ENCODE results near the gene AVPR2. TPM values are rescaled to one million over a fixed set of nuclear protein-coding genes. Genes with fewer than 3 reads are reported as not detected.
A peak's percentile ranks its signal among the peaks of the same experiment; 100 is the strongest.

AVPR2 gene
- total and polyA plus RNA-seq, 9 donors: 0.34 to 1.5 (median 0.55) TPM; not detected in 3

DNA sequence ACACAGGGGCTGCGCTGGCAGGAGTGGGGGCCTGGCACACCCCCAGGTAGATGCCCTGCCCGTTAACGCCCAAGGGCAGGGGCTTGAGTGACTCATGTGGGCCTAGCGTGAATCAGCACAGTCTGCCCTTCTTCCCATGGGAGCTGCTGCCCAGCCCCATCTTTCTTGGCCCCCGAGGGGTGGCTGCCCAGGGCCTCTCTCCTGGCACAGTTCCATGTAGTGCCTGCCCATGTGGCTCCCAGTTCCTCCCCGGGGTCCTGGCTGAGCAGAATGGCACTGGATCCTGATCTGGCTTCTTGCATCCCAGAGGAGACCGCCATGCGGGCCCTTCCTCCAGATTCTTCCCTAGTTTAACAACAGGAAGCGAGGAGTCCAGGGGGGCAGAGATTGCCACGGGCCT is 2.1 kb upstream of the AVPR2 start:
- intact Hi-C loops (cut with DNase I): no loop called here
- no peaks in the 10 kb centered on the region for H3K27me3 ChIP-seq
- H3K4me1 ChIP-seq (ENCODE audit: insufficient read depth): no peaks in the 10 kb centered on the region
- DNase-seq: peak in 1 of 5 donors; percentile 8
- H3K4me3 ChIP-seq: no peak overlapping the region
- H3K27ac ChIP-seq: no peak overlapping the region
- H3K36me3 ChIP-seq: no peaks in the 10 kb centered on the region
- TF ChIP-seq, protein P1, sequence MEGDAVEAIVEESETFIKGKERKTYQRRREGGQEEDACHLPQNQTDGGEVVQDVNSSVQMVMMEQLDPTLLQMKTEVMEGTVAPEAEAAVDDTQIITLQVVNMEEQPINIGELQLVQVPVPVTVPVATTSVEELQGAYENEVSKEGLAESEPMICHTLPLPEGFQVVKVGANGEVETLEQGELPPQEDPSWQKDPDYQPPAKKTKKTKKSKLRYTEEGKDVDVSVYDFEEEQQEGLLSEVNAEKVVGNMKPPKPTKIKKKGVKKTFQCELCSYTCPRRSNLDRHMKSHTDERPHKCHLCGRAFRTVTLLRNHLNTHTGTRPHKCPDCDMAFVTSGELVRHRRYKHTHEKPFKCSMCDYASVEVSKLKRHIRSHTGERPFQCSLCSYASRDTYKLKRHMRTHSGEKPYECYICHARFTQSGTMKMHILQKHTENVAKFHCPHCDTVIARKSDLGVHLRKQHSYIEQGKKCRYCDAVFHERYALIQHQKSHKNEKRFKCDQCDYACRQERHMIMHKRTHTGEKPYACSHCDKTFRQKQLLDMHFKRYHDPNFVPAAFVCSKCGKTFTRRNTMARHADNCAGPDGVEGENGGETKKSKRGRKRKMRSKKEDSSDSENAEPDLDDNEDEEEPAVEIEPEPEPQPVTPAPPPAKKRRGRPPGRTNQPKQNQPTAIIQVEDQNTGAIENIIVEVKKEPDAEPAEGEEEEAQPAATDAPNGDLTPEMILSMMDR (IDR thresholded peaks at IDR 0.05): no peak
- TF ChIP-seq EP300 (IDR thresholded peaks at IDR 0.05) (no peak), POLR2A (IDR thresholded peaks at IDR 0.05) (no peak)
- no peaks in the 10 kb centered on the region for H3K9me3 ChIP-seq
- 66% methylated on average over 10 of the region's 10 CpGs for WGBS, 3 donors

DNA sequence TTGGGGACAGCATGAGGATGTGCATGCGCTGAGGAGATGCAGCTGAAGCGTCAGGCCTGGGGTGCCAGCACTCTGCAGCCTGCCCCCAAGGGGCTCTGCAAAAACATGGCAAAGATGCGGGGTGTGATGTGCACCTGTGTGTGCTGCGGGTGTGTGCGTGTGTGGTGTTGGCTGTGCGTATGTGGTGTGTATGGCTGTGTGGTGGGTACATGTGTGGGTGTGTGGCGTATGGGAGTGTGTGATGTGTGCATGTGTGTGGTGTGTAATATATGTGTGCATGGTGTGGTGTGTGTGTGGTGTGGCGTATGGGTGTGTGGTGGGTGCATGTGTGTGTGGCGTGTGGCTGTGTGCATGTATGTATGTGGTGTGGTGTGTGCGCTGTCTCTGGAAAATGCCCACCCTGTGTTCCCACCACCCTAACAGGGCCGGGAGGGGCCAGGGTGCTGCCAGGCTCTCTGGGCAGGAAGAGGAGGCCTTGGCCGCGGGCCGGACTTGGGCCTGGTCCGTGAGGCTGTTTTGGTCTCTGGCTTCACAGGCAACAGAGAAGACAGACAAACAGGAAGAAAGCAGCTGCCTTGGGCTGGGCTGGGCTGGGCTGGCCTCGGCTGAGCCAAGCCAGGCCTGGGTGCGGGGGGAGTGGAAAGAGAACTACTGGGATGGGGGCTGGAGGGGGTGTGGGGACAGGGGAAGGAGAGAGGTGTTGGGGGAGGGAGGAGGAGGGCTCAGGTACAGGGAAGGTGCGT is 1.1 kb upstream of the AVPR2 start:
- Histone ChIP-seq H3K9me3 (no peaks in the 10 kb centered on the region), H3K4me3 (no peak overlapping the region), H3K27me3 (no peaks in the 10 kb centered on the region), H3K4me1 (ENCODE audit: insufficient read depth) (no peaks in the 10 kb centered on the region), H3K27ac (no peak overlapping the region), H3K36me3 (no peaks in the 10 kb centered on the region)
- intact Hi-C loops (cut with DNase I): no loop called here
- peak in 1 of 5 donors; percentile 8 for DNase-seq
- 59 to 67% (median 66%) methylated on average over 18 of the region's 18 CpGs for WGBS, 3 donors
- TF ChIP-seq POLR2A (IDR thresholded peaks at IDR 0.05) (no peak), EP300 (IDR thresholded peaks at IDR 0.05) (no peak)
- TF ChIP-seq, protein P1 (IDR thresholded peaks at IDR 0.05): no peak

DNA sequence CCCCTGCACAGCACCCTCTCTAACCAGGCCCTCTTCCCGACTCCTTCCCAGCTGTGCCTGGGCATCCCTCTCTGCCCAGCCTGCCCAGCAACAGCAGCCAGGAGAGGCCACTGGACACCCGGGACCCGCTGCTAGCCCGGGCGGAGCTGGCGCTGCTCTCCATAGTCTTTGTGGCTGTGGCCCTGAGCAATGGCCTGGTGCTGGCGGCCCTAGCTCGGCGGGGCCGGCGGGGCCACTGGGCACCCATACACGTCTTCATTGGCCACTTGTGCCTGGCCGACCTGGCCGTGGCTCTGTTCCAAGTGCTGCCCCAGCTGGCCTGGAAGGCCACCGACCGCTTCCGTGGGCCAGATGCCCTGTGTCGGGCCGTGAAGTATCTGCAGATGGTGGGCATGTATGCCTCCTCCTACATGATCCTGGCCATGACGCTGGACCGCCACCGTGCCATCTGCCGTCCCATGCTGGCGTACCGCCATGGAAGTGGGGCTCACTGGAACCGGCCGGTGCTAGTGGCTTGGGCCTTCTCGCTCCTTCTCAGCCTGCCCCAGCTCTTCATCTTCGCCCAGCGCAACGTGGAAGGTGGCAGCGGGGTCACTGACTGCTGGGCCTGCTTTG is 1.1 kb downstream of the AVPR2 start:
- DNase-seq: peak in 1 of 5 donors; percentile 14
- intact Hi-C loops (cut with DNase I): no loop called here
- no peaks in the 10 kb centered on the region for H3K4me1 ChIP-seq (ENCODE audit: insufficient read depth)
- no peak overlapping the region for H3K27ac ChIP-seq
- no peak overlapping the region for H3K4me3 ChIP-seq
- no peak for TF ChIP-seq EP300 (IDR thresholded peaks at IDR 0.05)
- TF ChIP-seq, protein P1 (IDR thresholded peaks at IDR 0.05): no peak
- no peak for TF ChIP-seq POLR2A (IDR thresholded peaks at IDR 0.05)
- no peaks in the 10 kb centered on the region for H3K36me3 ChIP-seq
- no peaks in the 10 kb centered on the region for H3K9me3 ChIP-seq
- H3K27me3 ChIP-seq: no peaks in the 10 kb centered on the region
- WGBS, 3 donors: 85 to 89% (median 86%) methylated on average over 28 to 32 of the region's 32 CpGs

- WGBS, 3 donors: 71 to 79% (median 73%) methylated on average over 24 to 27 of the region's 27 CpGs
- H3K9me3 ChIP-seq: no peaks in the 10 kb centered on the region
- TF ChIP-seq, protein P1 (IDR thresholded peaks at IDR 0.05): no peak
- no peak for TF ChIP-seq POLR2A (IDR thresholded peaks at IDR 0.05)
- no peak for TF ChIP-seq EP300 (IDR thresholded peaks at IDR 0.05)
- H3K4me1 ChIP-seq (ENCODE audit: insufficient read depth): no peaks in the 10 kb centered on the region
- no peak overlapping the region for H3K27ac ChIP-seq
- no peak overlapping the region for H3K4me3 ChIP-seq
- H3K27me3 ChIP-seq: no peaks in the 10 kb centered on the region
- intact Hi-C loops (cut with DNase I): no loop called here
- H3K36me3 ChIP-seq: no peaks in the 10 kb centered on the region
- no peak for DNase-seq
Observed at GRCh38 chrX:153906126-153906917, 1.8 kb downstream of the AVPR2 start.

Measured in ovary (tissue), 9 donors.